Suprapubic skin (tissue), 4 donors: ENCODE measurements around the gene COG5. TPM values are rescaled to one million over a fixed set of nuclear protein-coding genes. Genes with fewer than 3 reads are reported as not detected.

ENCODE experiments used
- DNase-seq, 2 donors: peaks; one replicate each; pipeline ENCODE4 v3.0.0-alpha.2; 2019; ENCODE audit warnings: low spot score in 2 of 2
- H3K27ac ChIP-seq: fragments of 200-600 bp; sonication (generic); one replicate; pipeline ENCODE4 v1.5.1; 2019
- H3K27me3 ChIP-seq: fragments of 200-600 bp; sonication (generic); one replicate; pipeline ENCODE4 v1.5.1; 2019
- H3K36me3 ChIP-seq: fragments of 200-600 bp; sonication (generic); one replicate; pipeline ENCODE4 v1.5.1; 2019
- H3K4me1 ChIP-seq: fragments of 200-600 bp; sonication (generic); one replicate; pipeline ENCODE4 v1.5.1; 2019
- H3K4me3 ChIP-seq: fragments of 200-600 bp; sonication (generic); one replicate; pipeline ENCODE4 v1.5.1; 2019; ENCODE audit warnings: mild to moderate bottlenecking
- H3K9me3 ChIP-seq: fragments of 200-600 bp; sonication (generic); one replicate; pipeline ENCODE4 v1.5.1; 2019
- CTCF ChIP-seq, 2 donors: fragments of 200-600 bp in 1 of 2; fragments of 450-650 bp in 1 of 2; sonication (generic) in 1 of 2; IDR thresholded peaks; one replicate each; pipeline ENCODE4 v1.5.1; 2016 to 2019; ENCODE audit warnings: antibody characterized with exemption in 2 of 2, mild to moderate bottlenecking in 1 of 2, moderate library complexity in 1 of 2
- EP300 ChIP-seq: sonication (generic); formaldehyde crosslinking; IDR thresholded peaks from one replicate; pipeline ENCODE4 v1.6.1; 2017; ENCODE audit warnings: antibody characterized with exemption
- POLR2A ChIP-seq, 2 donors: fragments of 450-650 bp; IDR thresholded peaks; one replicate each; pipeline ENCODE4 v1.6.1; 2017; ENCODE audit warnings: antibody characterized with exemption in 2 of 2, mild to moderate bottlenecking in 2 of 2, moderate library complexity in 2 of 2
- POLR2AphosphoS5 ChIP-seq, 3 donors: sonication (generic); formaldehyde crosslinking; IDR thresholded peaks; one replicate each; pipeline ENCODE4 v1.6.1; 2017; ENCODE audit warnings: antibody characterized with exemption in 3 of 3
- WGBS: methylation state at CpG from one replicate; pipeline ENCODE4 v1.1.5; 2018; 5-methylcytosine and 5-hydroxymethylcytosine counted together
- total RNA-seq, 4 donors: library from RNA; depleted of rRNA; stranded (reverse); fragments of >200 nt; gene quantifications; one replicate each; pipeline ENCODE4 v1.1.0, GENCODE V29; 2016

Gene COG5
- total RNA-seq, 4 donors from 2014 or later = 31.1 to 60.1 (median 53.7) TPM

DNA sequence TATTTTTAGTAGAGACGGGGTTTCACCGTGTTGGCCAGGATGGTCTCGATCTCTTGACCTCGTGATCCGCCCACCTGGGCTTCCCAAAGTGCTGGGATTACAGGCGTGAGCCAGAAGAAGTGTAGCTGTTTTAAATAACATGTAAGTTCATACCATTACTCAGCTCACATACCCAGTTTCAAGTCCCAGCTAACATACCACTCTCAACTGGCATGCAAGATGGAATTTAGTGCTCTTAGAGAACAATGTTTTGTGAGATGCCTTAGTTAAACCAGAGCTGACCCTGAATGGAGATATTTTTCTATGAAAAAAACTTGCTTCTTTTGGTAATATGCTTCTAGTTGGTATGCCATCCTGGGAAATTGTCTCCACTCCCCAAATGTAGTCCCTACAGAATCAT, 357.6 kb downstream of the COG5 start:
- no peaks in the 10 kb centered on the region for H3K9me3 ChIP-seq
- 94% methylated on average over 6 of the region's 6 CpGs for WGBS
- TF ChIP-seq POLR2A (IDR thresholded peaks at IDR 0.05) (no peak), CTCF (IDR thresholded peaks at IDR 0.05) (no peak), POLR2AphosphoS5 (IDR thresholded peaks at IDR 0.05) (no peak), EP300 (no peak)
- H3K27me3 ChIP-seq = no peaks in the 10 kb centered on the region
- no peak overlapping the region for H3K4me3 ChIP-seq
- DNase-seq = no peak
- H3K4me1 ChIP-seq = peaks cover 9% of the 10 kb centered on the region
- H3K27ac ChIP-seq = no peak overlapping the region
- H3K36me3 ChIP-seq = peaks cover 65% of the 10 kb centered on the region

DNA sequence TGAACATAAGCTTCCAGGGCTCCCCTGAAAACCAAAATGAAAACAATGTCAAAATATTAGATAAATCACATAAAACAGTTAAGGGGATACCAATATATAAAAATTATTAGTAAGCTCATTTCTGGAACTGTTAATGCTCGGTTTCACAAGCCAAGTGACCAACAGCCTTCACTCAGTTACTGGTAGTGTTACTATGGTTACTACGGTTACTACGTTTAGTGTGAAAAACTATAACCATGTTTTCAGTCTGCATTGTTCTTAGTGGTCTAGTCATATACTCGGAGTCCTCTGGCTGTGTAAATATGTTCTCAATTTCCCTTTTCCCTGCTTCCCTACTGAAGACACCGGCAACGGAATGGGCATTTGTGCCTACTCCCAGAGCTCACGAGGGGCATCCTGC, 360.1 kb downstream of the COG5 start:
- peaks cover 72% of the 10 kb centered on the region for H3K36me3 ChIP-seq

GRCh38 chr7:107201795-107202450, 361.8 kb downstream of the COG5 start:
- Histone ChIP-seq H3K4me1 (no peaks in the 10 kb centered on the region), H3K4me3 (no peak overlapping the region), H3K9me3 (no peaks in the 10 kb centered on the region), H3K36me3 (peaks cover 82% of the 10 kb centered on the region), H3K27me3 (no peaks in the 10 kb centered on the region), H3K27ac (no peak overlapping the region)
- TF ChIP-seq POLR2A (IDR thresholded peaks at IDR 0.05) = no peak
- no peak for TF ChIP-seq EP300
- TF ChIP-seq CTCF (IDR thresholded peaks at IDR 0.05) = peak in 1 of 2 donors; percentile 43
- TF ChIP-seq POLR2AphosphoS5 (IDR thresholded peaks at IDR 0.05) = no peak
- DNase-seq = no peak
- WGBS = 61% methylated on average over 4 of the region's 4 CpGs

More for the DNA sequence above, 360.1 kb downstream of the COG5 start:
- no peak overlapping the region for H3K27ac ChIP-seq
- TF ChIP-seq EP300 (no peak), POLR2A (IDR thresholded peaks at IDR 0.05) (no peak), POLR2AphosphoS5 (IDR thresholded peaks at IDR 0.05) (no peak), CTCF (IDR thresholded peaks at IDR 0.05) (no peak)
- no peaks in the 10 kb centered on the region for H3K9me3 ChIP-seq
- H3K4me3 ChIP-seq = no peak overlapping the region
- 91% methylated on average over 7 of the region's 7 CpGs for WGBS
- no peak for DNase-seq
- peaks cover 8% of the 10 kb centered on the region for H3K4me1 ChIP-seq
- no peaks in the 10 kb centered on the region for H3K27me3 ChIP-seq

DNA sequence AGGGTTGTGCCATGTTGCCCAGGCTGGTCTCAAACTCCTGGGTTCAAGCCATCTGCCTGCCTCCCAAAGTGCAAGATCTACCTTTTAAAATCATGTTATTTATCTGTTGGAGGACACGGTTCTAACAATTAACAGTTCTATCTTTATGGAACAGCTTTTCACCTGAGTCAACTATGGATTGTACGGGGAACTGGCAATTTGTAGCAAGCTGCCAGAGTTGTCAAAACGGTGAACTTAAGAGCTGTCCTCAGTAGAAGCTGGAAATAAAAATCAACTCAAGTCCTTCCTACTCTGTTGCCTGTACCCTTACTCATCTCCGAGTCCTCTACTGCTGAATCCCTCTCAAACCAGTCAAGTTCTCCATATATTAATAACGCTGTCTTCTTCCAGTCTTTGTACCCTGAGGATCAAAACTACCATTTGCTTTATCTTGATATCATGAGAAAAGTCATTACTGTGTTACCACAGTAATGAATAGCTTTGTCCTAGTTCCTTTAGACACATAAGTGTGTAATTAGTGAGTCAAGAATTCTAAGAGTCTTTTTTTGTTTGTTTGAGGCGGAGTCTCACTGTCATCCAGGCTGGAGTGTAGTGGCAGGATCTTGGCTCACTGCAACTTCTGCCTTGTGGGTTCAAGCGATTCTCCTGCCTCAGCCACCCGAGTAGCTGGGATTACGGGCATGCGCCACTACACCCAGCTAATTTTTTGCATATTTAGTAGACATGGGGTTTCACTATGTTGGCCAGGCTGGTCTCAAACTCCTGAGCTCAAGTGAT, 366.7 kb downstream of the COG5 start:
- no peak overlapping the region for H3K4me3 ChIP-seq
- 84% methylated on average over 10 of the region's 10 CpGs for WGBS
- H3K27me3 ChIP-seq = no peaks in the 10 kb centered on the region
- no peak for TF ChIP-seq CTCF (IDR thresholded peaks at IDR 0.05)
- no peak for TF ChIP-seq POLR2A (IDR thresholded peaks at IDR 0.05)
- no peak for TF ChIP-seq POLR2AphosphoS5 (IDR thresholded peaks at IDR 0.05)
- no peak for TF ChIP-seq EP300
- no peaks in the 10 kb centered on the region for H3K4me1 ChIP-seq
- no peak for DNase-seq
- H3K36me3 ChIP-seq = peaks cover 92% of the 10 kb centered on the region
- no peaks in the 10 kb centered on the region for H3K9me3 ChIP-seq
- no peak overlapping the region for H3K27ac ChIP-seq

- H3K4me3 ChIP-seq = no peak overlapping the region
- no peaks in the 10 kb centered on the region for H3K27me3 ChIP-seq
- TF ChIP-seq POLR2A (IDR thresholded peaks at IDR 0.05) = no peak
- TF ChIP-seq EP300 = no peak
- no peak for TF ChIP-seq CTCF (IDR thresholded peaks at IDR 0.05)
- no peak for TF ChIP-seq POLR2AphosphoS5 (IDR thresholded peaks at IDR 0.05)
- WGBS = 70% methylated on average over 1 of the region's 1 CpG
- no peaks in the 10 kb centered on the region for H3K9me3 ChIP-seq
- no peak for DNase-seq
- H3K4me1 ChIP-seq = no peaks in the 10 kb centered on the region
- peaks cover 93% of the 10 kb centered on the region for H3K36me3 ChIP-seq
- H3K27ac ChIP-seq = no peak overlapping the region
These were observed 369.7 kb downstream of the COG5 start for GRCh38 chr7:107194052-107194451.
